ENCODE results near the gene SH2D7.
A peak's percentile ranks its signal among the peaks of the same experiment; 100 is the strongest.

The SH2D7 gene

GRCh38 chr15:78092261-78093041 is at the start of gene SH2D7:
Gene SH2D7 (plus strand): TSS chr15:78092561. CDS start chr15:78092585, 24 bp downstream.
- DNase-seq (ENCODE audit: low read depth in 2 of 2): no peak

GRCh38 chr15:78044407-78045155 is 47.8 kb upstream of the SH2D7 start:
- no peak for DNase-seq (ENCODE audit: low read depth in 2 of 2)

- DNase-seq (ENCODE audit: low read depth in 2 of 2): no peak
Observed at GRCh38 chr15:78045189-78045588, 47.2 kb upstream of the SH2D7 start.

- no peak for DNase-seq (ENCODE audit: low read depth in 2 of 2)
Observed at GRCh38 chr15:78046796-78047341, 45.5 kb upstream of the SH2D7 start.

GRCh38 chr15:78047761-78048627 is 44.4 kb upstream of the SH2D7 start:
- no peak for DNase-seq (ENCODE audit: low read depth in 2 of 2)

- no peak for DNase-seq (ENCODE audit: low read depth in 2 of 2)
Observed at GRCh38 chr15:78048628-78048920, 43.8 kb upstream of the SH2D7 start.

- peak in 1 of 2 donors; percentile 69 for DNase-seq (ENCODE audit: low read depth in 2 of 2)
Observed at GRCh38 chr15:78049691-78050440, 42.5 kb upstream of the SH2D7 start.

- DNase-seq (ENCODE audit: low read depth in 2 of 2): no peak
Observed at GRCh38 chr15:78050441-78050809, 41.9 kb upstream of the SH2D7 start.

GRCh38 chr15:78050826-78051225 is 41.5 kb upstream of the SH2D7 start:
- DNase-seq (ENCODE audit: low read depth in 2 of 2): no peak

GRCh38 chr15:78051596-78051995 is 40.8 kb upstream of the SH2D7 start:
- DNase-seq (ENCODE audit: low read depth in 2 of 2): no peak

- DNase-seq (ENCODE audit: low read depth in 2 of 2): no peak
Observed at GRCh38 chr15:78052001-78052401, 40.4 kb upstream of the SH2D7 start.

- DNase-seq (ENCODE audit: low read depth in 2 of 2): no peak
Observed at GRCh38 chr15:78052545-78052944, 39.8 kb upstream of the SH2D7 start.

- DNase-seq (ENCODE audit: low read depth in 2 of 2): no peak
Observed at GRCh38 chr15:78054518-78054917, 37.8 kb upstream of the SH2D7 start.

- no peak for DNase-seq (ENCODE audit: low read depth in 2 of 2)
Observed at GRCh38 chr15:78054966-78055365, 37.4 kb upstream of the SH2D7 start.

- no peak for DNase-seq (ENCODE audit: low read depth in 2 of 2)
Observed at GRCh38 chr15:78055919-78056713, 36.2 kb upstream of the SH2D7 start.

- DNase-seq (ENCODE audit: low read depth in 2 of 2): no peak
Observed at GRCh38 chr15:78056714-78057269, 35.6 kb upstream of the SH2D7 start.

- no peak for DNase-seq (ENCODE audit: low read depth in 2 of 2)
Observed at GRCh38 chr15:78057803-78058202, 34.6 kb upstream of the SH2D7 start.

- DNase-seq (ENCODE audit: low read depth in 2 of 2): no peak
Observed at GRCh38 chr15:78058401-78058935, 33.9 kb upstream of the SH2D7 start.

GRCh38 chr15:78059110-78059839 is 33.1 kb upstream of the SH2D7 start:
- no peak for DNase-seq (ENCODE audit: low read depth in 2 of 2)
